Measurements from ENCODE around the gene RRP1B. TPM values are rescaled to one million over a fixed set of nuclear protein-coding genes. Genes with fewer than 3 reads are reported as not detected.

RRP1B gene
- polyA plus RNA-seq, 1 donor from 2014 or later: 20.3 TPM

DNA sequence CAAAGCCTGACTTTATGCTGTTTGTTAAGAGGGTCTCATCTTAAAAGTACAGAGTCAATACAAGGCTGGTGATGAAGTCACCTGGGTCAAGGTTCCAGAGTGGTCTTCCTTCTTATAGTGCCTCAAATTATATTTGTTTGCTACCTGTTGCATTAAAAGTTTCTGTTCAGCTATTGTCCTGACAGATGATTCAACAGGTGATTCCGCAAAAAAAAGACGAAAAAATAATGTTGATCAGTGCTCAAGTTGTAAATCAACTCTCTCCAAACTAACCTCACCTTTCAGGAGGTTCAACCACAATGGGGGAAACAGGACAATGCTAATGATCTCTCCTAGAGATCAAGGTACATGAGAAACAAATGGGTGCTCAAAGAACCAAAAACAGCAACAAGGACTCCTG lies 35.8 kb upstream of the RRP1B start:
- no peak overlapping the region for H3K4me3 ChIP-seq (ENCODE audit: low read length)
- no peak overlapping the region for H2AFZ ChIP-seq (ENCODE audit: low read depth, low read length)
- peaks cover 5% of the 10 kb centered on the region for H3K9me3 ChIP-seq (ENCODE audit: low read length)
- TF ChIP-seq SMC3 (conservative IDR thresholded peaks at IDR 0.05; ENCODE audit: poor library complexity) (no peak), POLR2AphosphoS5 (IDR thresholded peaks at IDR 0.05) (no peak), EP300 (conservative IDR thresholded peaks at IDR 0.05; ENCODE audit: poor library complexity, severe bottlenecking) (no peak), EZH2 (IDR thresholded peaks at IDR 0.05; ENCODE audit: borderline replicate concordance, insufficient read depth, low read length, poor library complexity, severe bottlenecking) (no peak), RAD21 (conservative IDR thresholded peaks at IDR 0.05) (no peak)
- no peaks in the 10 kb centered on the region for H3K9me2 ChIP-seq (ENCODE audit: insufficient read depth, low read length)
- no peaks in the 10 kb centered on the region for H3K27me3 ChIP-seq (ENCODE audit: insufficient read depth, low read depth, low read length)
- no peaks in the 10 kb centered on the region for H3K36me3 ChIP-seq (ENCODE audit: insufficient read depth, low read length)
- no peaks in the 10 kb centered on the region for H4K20me1 ChIP-seq (ENCODE audit: insufficient read depth)
- H3K79me2 ChIP-seq (replicated peaks; ENCODE audit: insufficient read depth, low read length): no peaks in the 10 kb centered on the region
- H3F3A ChIP-seq (ENCODE audit: insufficient read depth, low read length, poor library complexity, severe bottlenecking): no peaks in the 10 kb centered on the region
- H3K4me2 ChIP-seq (ENCODE audit: low read length): no peak overlapping the region
- no peak overlapping the region for H3K9ac ChIP-seq (ENCODE audit: low read length)
- H3K27ac ChIP-seq (ENCODE audit: low read length): no peak overlapping the region

DNA sequence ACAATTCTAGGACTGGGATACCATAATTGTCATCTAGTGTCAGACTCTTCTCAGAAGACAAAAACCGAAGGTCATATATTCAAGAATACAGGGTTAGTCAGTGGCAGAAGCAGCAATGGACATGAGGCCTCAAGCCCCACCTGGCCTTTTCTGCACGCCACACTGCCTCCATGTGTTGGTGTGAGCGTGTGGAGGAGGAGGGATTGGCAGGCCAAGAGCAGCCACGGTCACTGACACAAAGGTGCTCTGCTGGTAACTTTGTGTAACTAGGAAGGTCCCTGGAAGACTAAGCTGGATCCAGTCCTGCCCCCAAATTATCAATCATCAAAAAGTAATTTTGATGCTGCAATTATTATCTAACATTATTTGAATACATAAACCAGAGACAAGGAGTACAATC lies 35.0 kb upstream of the RRP1B start:
- H3K4me3 ChIP-seq (ENCODE audit: low read length): no peak overlapping the region
- no peaks in the 10 kb centered on the region for H3K36me3 ChIP-seq (ENCODE audit: insufficient read depth, low read length)
- no peaks in the 10 kb centered on the region for H3K79me2 ChIP-seq (replicated peaks; ENCODE audit: insufficient read depth, low read length)

More for the DNA sequence above, 35.0 kb upstream of the RRP1B start:
- Histone ChIP-seq H2AFZ (ENCODE audit: low read depth, low read length) (no peak overlapping the region), H3K9ac (ENCODE audit: low read length) (no peak overlapping the region), H3K9me2 (ENCODE audit: insufficient read depth, low read length) (no peaks in the 10 kb centered on the region), H3F3A (ENCODE audit: insufficient read depth, low read length, poor library complexity, severe bottlenecking) (no peaks in the 10 kb centered on the region), H3K4me2 (ENCODE audit: low read length) (no peak overlapping the region), H3K9me3 (ENCODE audit: low read length) (peaks cover 10% of the 10 kb centered on the region), H3K27me3 (ENCODE audit: insufficient read depth, low read depth, low read length) (no peaks in the 10 kb centered on the region), H3K27ac (ENCODE audit: low read length) (no peak overlapping the region), H4K20me1 (ENCODE audit: insufficient read depth) (no peaks in the 10 kb centered on the region)
- no peak for TF ChIP-seq TAF1 (IDR thresholded peaks at IDR 0.05; ENCODE audit: low read depth)
- no peak for TF ChIP-seq EP300 (conservative IDR thresholded peaks at IDR 0.05; ENCODE audit: poor library complexity, severe bottlenecking)
- TF ChIP-seq SMC3 (conservative IDR thresholded peaks at IDR 0.05; ENCODE audit: poor library complexity): no peak
- TF ChIP-seq EZH2 (IDR thresholded peaks at IDR 0.05; ENCODE audit: borderline replicate concordance, insufficient read depth, low read length, poor library complexity, severe bottlenecking): no peak
- TF ChIP-seq CTCF (IDR thresholded peaks at IDR 0.05; ENCODE audit: poor library complexity, severe bottlenecking): no peak
- no peak for TF ChIP-seq POLR2AphosphoS5 (IDR thresholded peaks at IDR 0.05)
- TF ChIP-seq, protein P1, sequence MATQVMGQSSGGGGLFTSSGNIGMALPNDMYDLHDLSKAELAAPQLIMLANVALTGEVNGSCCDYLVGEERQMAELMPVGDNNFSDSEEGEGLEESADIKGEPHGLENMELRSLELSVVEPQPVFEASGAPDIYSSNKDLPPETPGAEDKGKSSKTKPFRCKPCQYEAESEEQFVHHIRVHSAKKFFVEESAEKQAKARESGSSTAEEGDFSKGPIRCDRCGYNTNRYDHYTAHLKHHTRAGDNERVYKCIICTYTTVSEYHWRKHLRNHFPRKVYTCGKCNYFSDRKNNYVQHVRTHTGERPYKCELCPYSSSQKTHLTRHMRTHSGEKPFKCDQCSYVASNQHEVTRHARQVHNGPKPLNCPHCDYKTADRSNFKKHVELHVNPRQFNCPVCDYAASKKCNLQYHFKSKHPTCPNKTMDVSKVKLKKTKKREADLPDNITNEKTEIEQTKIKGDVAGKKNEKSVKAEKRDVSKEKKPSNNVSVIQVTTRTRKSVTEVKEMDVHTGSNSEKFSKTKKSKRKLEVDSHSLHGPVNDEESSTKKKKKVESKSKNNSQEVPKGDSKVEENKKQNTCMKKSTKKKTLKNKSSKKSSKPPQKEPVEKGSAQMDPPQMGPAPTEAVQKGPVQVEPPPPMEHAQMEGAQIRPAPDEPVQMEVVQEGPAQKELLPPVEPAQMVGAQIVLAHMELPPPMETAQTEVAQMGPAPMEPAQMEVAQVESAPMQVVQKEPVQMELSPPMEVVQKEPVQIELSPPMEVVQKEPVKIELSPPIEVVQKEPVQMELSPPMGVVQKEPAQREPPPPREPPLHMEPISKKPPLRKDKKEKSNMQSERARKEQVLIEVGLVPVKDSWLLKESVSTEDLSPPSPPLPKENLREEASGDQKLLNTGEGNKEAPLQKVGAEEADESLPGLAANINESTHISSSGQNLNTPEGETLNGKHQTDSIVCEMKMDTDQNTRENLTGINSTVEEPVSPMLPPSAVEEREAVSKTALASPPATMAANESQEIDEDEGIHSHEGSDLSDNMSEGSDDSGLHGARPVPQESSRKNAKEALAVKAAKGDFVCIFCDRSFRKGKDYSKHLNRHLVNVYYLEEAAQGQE (IDR thresholded peaks at IDR 0.05; ENCODE audit: borderline replicate concordance): no peak
- no peak for TF ChIP-seq RAD21 (conservative IDR thresholded peaks at IDR 0.05)
